Measurements from ENCODE around the gene MCCD1.

MCCD1 gene

GRCh38 chr6:31541658-31542521 lies 13.1 kb downstream of the MCCD1 start, which contains the start of gene DDX39B:
Gene DDX39B, minus strand, starts transcription at chr6:31542003. Its CDS starts 1,471 bp downstream, at chr6:31540532.
- peak; percentile 68 to 90 (median 80) for DNase-seq (ENCODE audit: low read depth in 3 of 3)

DNA sequence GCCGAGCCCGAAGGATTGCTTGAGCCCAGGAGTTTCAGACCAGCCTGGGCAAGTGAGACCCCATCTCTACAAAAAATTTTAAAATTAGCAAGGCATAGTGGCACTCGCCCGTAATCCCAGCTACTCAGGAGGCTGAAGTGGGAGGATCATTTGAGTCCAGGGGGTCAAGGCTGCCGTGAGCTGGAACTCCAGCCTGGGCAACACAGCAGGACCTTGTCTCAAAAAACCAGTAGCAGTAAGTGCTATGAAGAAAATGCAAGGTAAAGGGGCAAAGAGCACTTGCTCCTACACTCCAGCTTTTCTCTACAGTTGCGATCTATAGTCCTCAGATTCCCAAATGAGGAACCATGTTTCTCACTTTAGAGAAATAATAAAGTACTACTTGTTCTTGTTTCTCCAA lies 14.9 kb downstream of the MCCD1 start:
- no peak for DNase-seq (ENCODE audit: low read depth in 3 of 3)

DNA sequence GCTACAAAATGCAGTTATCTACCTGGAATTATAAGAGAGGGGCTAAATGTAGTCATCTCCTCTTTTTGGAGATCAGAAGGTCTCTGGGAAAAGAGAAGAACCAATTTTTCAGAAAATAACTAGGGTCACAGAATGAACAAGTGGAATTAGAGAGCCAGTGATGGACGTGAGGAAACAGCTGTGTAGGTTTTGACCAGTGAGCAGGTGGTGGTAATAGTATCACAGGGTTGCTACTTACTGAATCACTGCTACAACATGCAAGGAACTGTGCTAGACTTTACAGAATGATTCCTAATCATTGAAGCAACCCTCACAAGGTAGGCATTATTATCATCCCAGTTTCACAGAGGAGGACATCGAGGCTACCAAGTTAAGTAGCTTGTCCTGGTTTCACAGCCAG lies 15.9 kb downstream of the MCCD1 start:
- DNase-seq (ENCODE audit: low read depth in 3 of 3), result no peak

GRCh38 chr6:31545291-31545690 lies 16.5 kb downstream of the MCCD1 start:
- no peak for DNase-seq (ENCODE audit: low read depth in 3 of 3)

- DNase-seq (ENCODE audit: low read depth in 3 of 3), result peak; percentile 69 to 74 (median 69)
Observed at GRCh38 chr6:31546339-31546957, 17.7 kb downstream of the MCCD1 start, which contains the start of gene ATP6V1G2. Gene ATP6V1G2, minus strand, starts transcription at chr6:31546608. Its CDS starts 49 bp downstream, at chr6:31546559.

GRCh38 chr6:31546958-31547726 lies 18.4 kb downstream of the MCCD1 start, which contains the start of gene NFKBIL1:
Gene NFKBIL1, plus strand, starts transcription at chr6:31547608. Its CDS starts 87 bp downstream, at chr6:31547695.
- peak; percentile 72 to 84 (median 80) for DNase-seq (ENCODE audit: low read depth in 3 of 3)

- no peak for DNase-seq (ENCODE audit: low read depth in 3 of 3)
Observed at GRCh38 chr6:31547727-31548543, 19.2 kb downstream of the MCCD1 start.

DNA sequence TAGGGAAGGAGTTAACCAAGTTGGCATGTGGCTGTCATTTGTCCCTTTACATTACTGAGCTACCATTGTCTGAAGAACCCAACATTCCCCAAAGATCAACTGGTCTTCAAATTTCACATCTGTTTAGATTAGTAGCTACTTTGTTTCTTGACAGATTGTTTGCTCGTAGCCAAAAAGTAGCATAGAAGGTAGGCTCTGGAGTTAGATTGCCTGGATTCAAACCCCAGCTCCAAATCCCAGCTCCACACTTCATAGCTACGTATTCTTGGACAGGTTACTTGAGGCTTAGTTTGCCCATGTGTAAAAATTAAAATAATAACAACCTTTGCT lies 19.7 kb downstream of the MCCD1 start:
- DNase-seq (ENCODE audit: low read depth in 3 of 3), result no peak

- DNase-seq (ENCODE audit: low read depth in 3 of 3), result peak in 1 of 3 experiments; percentile 50
Observed at GRCh38 chr6:31551371-31551770, 22.6 kb downstream of the MCCD1 start.

DNA sequence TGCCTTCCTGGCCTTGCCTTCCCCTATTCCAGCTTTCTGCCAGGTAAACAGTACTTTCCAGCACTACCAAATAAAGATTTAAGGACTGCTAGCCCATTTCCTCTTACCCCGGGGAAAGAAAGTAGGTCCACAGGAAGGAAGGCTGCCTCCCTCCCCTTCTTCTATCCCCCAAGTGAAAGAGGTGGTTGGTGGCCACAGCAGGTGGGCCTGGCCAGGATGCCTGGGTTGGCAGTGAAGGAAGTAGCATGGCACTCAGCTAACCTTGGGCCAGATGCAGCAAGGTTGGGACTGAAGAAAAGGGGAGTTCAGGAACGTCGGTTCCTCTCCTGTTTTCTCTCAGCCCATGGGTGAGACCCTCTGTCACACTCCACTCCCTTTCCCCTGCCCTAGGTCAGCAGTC lies 27.5 kb downstream of the MCCD1 start:
- no peak for DNase-seq (ENCODE audit: low read depth in 3 of 3)

DNA sequence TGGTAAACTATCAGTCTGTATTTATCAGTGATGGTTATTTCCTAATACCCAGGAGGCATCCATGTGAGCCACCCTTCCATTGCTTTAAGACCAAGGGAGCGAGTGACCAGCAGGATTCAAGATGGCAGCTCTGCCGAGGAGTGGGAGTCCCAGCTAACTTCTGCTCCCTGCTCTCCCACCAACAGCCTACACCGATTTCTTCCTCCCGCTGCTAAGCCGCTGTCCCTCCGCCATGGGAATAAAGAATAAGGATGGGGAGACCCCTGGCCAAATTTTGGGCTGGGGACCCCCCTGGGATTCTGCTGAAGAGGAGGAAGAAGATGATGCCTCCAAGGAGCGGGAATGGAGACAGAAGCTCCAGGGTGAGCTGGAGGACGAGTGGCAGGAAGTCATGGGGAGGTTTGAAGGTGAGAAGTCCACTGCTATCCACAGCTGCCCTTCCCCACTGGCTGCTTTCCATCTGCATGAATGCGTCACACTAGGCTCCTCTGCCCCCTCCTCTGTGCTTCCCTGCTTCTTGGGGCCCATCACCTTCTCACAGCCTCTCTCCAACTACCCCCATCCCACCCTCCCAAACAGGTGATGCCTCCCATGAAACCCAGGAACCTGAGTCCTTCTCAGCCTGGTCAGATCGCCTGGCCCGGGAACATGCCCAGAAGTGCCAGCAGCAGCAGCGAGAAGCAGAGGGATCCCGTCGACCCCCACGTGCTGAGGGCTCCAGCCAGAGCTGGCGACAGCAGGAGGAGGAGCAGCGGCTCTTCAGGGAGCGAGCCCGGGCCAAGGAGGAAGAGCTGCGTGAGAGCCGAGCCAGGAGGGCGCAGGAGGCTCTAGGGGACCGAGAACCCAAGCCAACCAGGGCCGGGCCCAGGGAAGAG lies 28.9 kb downstream of the MCCD1 start:
- no peak for DNase-seq (ENCODE audit: low read depth in 3 of 3)

GRCh38 chr6:31558318-31558625 lies 29.5 kb downstream of the MCCD1 start:
- no peak for DNase-seq (ENCODE audit: low read depth in 3 of 3)

- DNase-seq (ENCODE audit: low read depth in 3 of 3), result peak in 1 of 3 experiments; percentile 63
Observed at GRCh38 chr6:31558631-31559500, 30.1 kb downstream of the MCCD1 start.

GRCh38 chr6:31559606-31559957 lies 30.8 kb downstream of the MCCD1 start:
- DNase-seq (ENCODE audit: low read depth in 3 of 3), result no peak

DNA sequence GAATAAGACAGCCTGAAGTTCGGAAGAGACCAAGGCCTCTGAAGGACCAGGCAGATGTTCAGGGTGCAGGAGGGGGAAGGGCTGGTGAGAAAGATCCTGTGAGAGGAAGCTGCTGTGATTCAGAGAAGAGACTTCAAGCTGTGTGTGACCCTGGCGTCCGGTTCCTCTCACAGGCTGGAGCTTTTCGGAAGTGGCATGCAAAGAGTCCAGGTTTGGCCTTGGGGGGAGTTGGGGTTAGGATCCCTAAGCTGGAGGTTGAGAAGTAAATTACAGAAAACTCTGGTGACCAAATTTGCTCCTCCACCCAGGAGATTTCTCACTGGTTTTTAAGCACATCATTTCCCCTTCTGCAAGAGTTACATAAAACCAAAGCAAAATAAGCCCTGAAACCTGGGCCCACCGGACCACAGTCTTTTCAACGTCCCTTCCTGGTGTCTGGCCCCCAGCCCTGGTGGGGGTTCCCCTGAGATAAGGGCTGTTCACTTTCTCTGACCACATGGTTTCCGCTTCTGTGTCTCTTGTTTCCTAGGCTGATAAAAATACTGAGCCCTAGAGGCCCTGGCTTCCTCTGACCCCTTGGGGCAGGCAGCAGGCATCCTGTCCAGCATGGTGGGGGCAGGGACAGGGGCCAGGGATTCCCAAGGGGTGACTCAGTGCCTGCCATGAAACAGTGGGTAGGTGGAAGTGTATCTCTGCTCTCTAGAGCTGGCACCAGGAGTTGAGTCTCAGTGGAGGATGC lies 31.4 kb downstream of the MCCD1 start:
- no peak for DNase-seq (ENCODE audit: low read depth in 3 of 3)

DNA sequence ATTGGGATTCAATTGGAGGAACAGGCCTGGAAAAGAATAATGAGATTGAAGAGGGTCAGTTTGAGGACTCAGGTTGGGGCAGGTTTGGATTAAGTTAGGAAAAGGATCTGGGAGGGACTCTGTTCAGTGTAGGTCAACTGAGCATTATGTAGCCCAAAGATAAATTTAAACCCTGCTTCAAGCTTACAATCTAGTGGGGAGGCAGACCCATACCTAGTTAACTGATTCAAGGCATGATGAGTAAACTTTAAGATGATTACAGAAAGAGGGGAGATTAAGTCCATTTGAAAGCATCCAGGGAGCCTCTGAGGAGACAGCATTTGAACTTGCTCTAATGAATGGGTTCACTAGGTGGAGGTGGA lies 31.9 kb downstream of the MCCD1 start:
- no peak for DNase-seq (ENCODE audit: low read depth in 3 of 3)

DNA sequence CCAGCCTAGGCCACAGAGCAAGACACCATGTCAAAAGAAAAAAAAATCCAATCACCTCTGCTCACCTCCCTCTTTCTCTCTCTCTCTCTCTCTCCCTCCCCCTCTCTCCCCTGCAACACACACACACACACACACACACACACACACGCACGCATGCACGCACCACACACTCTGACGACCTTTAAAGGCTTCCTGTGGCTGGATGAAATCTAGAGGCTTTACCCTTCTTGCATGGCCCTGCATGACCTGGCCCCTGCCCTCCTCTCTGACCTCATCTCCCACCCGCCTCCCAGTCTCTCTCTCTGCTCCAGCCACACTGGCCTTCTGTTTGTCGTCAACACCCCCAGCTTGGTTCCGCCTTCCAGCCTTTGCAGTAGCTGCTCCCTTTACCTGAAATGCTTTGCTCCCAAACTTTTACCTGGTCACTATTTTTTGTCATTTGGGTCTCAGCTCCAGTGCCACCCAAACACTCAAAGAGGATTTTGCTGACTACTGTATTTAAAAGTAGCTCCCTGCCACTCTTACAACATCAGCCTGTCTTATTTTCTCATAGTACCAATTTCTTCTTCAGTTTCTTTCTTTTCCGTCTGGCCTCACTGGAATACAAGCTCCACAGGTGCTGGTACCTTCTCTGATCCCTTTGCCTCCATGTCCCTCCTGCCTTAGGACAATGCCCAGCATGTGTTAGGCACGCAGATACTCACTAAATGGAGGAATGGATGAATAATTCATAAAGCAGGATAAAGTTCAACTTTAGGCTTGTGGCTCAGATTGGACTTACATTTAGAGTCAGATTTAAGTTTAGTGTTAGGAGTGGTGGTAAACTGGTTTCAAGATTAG lies 39.0 kb downstream of the MCCD1 start:
- no peak for DNase-seq (ENCODE audit: low read depth in 3 of 3)

DNA sequence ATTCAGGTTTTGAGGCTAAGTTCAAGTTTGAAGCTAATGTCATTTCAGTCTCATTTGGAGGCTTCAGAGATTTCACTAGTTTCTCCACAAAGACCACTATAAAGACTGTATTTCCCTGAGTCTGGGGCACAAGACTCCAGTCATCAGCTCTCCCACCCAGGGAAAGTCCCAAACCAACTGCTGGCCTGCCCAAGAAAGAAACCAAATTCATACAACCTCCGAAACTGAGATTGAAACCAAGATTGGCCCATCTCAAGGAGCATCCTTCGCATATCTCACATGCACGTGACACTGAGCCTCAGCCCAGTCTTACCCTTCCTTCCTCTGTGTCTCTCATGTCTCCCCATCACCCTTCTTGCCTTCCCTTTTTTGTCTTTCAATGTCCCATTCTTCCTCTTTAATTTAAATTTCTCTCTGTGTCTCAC lies 39.8 kb downstream of the MCCD1 start:
- DNase-seq (ENCODE audit: low read depth in 3 of 3), result no peak

Measured in stimulated activated CD4-positive, alpha-beta T cell treated with anti-CD3 and anti-CD28 coated beads, TNF-alpha, amount 100 ng/mL, for 4 hours (primary cell).